GM18873 (cell line): ENCODE data around the gene TRAP1.
"Not testable (repeated sequence)": the region's sequence is repeated elsewhere in the genome, so short reads cannot be mapped to it uniquely, and the experiment has no call there.

Source experiments
- ATAC-seq: cut with Tn5 transposase; IDR thresholded peaks from one replicate; pipeline ENCODE4 v1.9.1; 2021; ENCODE audit warnings: mild to moderate bottlenecking, moderate library complexity, moderate number of reproducible peaks; ENCODE audit not compliant: unreplicated experiment, low FRiP score

The TRAP1 gene

GRCh38 chr16:3675601-3676130, 41.7 kb downstream of the TRAP1 start:
- ATAC-seq = no peak

GRCh38 chr16:3674513-3675295, 42.6 kb downstream of the TRAP1 start:
- no peak for ATAC-seq

DNA sequence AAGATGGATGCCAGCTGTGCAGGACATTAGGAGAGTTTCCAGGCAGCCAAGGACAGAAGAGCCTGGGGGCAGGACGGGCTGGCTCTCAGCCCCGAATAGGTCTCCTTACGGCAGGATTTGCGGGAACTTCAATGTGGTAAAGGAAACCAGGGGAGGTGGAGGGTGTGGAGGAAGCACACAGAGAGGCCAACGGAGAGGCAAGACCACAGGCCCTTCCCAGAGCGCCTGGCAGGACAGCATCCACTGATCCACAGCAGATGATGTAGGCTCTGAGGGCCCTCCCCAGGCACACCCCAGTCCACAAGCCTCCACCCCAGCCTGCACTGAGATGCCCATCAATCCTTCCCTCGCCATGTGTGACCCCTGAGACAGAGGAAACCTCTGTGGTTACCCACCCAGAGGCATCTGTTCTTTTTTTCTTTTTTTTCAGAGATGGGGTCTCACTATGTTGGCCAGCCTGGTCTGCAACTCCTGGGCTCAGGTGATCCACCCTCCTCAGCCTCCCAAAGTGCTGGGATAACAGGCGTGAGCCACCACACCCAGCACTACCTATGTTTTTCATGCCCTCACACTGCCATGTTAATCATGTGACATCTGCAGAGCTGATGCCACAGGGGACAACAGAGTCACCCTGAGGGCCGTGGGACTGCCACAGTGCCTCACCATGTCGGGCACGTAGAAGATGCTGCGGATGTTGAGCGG, 43.5 kb downstream of the TRAP1 start:
- no peak for ATAC-seq

GRCh38 chr16:3673201-3673600, 44.1 kb downstream of the TRAP1 start:
- ATAC-seq = no peak

DNA sequence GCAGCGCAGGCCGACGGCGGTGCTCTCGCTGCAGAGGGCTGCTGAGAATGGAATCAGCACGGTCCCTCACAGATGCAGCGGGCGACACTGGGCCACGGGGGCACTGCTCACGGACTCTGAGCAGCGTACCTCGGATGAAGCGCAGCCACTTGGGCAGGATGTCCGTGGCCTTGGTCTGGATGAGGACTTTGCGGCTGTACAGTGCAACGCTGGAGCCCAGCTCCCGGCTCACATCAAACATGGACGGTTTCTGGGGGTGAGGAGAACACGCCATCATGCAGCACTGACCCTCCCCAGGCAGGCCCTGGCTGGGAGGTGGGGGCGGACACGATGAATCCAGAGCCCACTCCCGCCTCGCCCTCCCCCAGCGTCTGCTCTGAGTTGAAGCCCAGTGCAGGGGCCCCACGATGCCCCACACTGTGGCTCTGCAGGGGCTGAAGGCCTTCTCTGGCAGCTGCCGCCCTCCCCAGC, 44.7 kb downstream of the TRAP1 start:
- ATAC-seq = no peak

GRCh38 chr16:3671424-3671823, 45.9 kb downstream of the TRAP1 start:
- ATAC-seq = no peak

DNA sequence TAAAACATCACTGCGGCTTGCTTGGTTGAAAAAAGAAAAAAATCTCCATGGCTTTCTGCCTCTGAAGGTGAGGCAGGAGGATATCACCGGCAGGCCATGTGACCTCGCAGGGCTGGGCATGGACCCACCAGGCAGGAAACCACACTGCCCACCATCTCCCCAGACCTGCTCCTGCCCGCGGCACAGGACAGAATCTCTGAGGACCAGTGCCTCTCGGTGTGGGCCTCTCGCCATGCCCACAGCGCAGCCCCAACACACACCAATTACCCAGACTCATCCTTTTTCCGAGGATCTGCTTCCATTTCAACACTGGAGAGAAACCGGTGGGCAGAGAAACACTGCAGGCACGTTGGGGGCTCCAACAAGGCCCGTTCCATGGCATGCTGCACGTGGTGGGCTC, 46.6 kb downstream of the TRAP1 start:
- no peak for ATAC-seq

GRCh38 chr16:3669082-3669481, 48.2 kb downstream of the TRAP1 start:
- no peak for ATAC-seq

GRCh38 chr16:3668626-3669025, 48.7 kb downstream of the TRAP1 start:
- ATAC-seq = no peak

DNA sequence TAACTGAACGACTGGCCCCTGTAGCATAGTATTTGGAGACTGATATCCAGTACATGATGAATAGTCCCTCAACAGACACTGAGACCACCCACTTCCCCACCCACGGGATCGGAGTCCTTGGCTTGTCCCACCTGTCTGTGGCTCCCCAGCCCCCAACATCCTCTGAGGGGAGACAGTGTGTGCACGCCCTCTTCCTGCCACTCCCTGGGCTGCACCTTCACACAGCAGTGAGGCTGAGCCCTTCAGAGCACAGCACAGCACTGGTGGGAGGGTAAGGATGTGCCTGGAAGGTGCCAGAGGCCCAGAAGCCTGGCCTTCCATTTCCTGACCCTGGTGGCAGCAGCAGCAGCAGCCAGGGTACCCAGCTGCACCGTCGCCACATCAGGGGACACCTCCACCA, 51.8 kb downstream of the TRAP1 start:
- no peak for ATAC-seq

- no peak for ATAC-seq
These were observed 53.0 kb downstream of the TRAP1 start for GRCh38 chr16:3664187-3664896.

GRCh38 chr16:3662601-3663000, 54.7 kb downstream of the TRAP1 start:
- no peak for ATAC-seq

DNA sequence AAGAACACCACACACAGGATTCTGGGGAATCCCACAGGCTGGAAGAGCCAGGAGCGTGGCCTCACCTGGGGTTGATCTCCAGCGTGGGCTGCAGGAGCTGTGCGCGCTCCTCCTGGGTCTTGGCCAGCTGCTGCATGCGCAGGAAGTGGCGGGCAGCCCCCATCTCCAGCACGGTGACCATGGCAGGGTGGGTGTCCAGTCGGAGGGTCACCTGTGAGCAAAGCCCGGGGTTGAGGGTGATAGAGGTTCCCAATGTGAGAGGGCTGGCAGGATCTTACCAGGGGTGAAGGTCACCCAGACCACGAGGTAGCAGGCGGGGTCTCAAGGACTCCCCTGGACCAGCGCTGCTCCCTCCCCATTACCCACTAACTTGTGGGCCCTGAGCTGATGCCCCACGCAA, 55.4 kb downstream of the TRAP1 start:
- no peak for ATAC-seq

- no peak for ATAC-seq
These were observed 56.0 kb downstream of the TRAP1 start for GRCh38 chr16:3661311-3661710.

DNA sequence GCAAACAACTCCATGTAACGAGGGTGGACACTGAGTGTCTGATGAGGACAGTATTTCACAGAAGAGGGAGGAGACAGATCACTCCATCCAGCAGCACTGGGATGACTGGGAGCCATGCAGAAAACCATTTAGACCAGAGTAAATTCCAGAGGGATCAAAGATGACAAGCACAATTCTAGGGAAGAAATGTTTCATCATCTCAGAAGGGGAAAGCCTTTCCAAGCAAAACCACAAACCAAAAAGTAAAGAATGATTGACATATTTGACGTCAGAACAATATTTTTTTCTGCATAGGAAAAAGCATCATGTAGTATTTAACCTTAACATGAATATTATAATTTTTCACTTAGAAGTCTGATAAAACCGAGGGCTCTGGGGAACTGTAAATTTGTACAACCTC, 58.1 kb downstream of the TRAP1 start:
- no peak for ATAC-seq

- no peak for ATAC-seq
These were observed 60.5 kb downstream of the TRAP1 start for GRCh38 chr16:3656491-3657468.

- ATAC-seq = not testable (repeated sequence)
These were observed 61.2 kb downstream of the TRAP1 start for GRCh38 chr16:3656160-3656490.

GRCh38 chr16:3655396-3656159, 61.7 kb downstream of the TRAP1 start:
- ATAC-seq = no peak

DNA sequence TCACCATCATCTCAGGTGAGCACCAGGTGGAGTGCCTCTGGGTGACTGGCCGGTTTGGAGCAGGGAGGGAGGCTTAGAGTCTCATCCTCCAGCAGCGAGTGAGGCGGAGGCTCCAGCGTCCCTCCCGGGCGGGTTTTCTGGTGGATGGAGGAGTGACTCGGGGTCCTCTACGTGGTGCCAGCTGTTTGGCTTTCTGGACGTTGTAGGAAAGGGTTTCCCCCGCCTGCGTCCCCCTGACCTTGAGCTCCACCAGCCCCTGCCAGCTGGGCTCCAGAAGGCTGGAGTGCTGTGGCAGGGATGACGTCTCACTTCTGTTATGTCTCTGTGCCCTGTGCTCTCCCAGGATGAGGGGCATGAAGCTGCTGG, 62.3 kb downstream of the TRAP1 start:
- no peak for ATAC-seq
